Measurements from ENCODE around the gene HOXA1.

Gene HOXA1

DNA sequence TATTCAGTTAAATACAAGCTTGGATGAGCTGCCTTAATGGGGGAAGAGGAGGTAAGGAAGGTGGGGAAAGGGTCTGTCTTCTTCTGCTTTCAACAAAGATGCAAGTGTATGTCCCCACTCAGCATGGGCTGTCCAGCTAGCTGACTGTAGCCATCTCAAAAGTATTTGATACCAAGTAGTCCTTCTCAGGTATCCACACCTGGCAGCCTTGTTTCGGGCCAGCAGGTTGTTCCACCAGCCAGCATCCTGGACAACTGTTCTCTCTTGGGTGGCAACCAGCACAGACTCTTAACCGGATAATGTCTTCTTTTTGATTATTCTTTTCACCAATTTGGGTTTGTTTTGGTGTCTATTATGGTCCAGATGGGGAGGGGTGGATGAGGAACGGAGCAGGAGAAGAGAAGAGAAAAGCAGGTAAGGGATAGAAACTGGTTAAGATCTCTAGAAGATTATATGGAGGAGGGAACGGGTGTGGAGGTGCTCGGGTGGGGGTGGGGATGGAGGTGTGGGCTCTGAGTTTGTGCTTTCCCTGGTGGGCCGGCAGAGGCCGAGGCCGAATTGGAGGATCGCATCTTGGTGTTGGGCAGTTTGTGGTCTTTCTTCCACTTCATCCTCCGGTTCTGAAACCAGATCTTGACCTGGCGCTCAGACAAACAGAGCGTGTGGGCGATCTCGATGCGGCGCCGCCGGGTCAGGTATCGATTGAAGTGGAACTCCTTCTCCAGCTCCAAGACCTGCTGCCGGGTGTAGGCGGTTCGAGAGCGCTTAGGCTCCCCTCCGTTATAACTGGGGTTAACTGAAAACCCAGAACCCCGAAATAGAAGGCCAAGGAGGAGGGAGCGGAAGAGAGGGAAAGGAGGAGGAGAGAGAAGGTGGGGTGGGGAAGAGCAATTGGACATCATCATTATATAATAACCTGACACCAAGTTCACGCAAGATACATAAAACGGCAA, 33.3 kb upstream of the HOXA1 start:
- TF ChIP-seq FOXP2 (optimal IDR thresholded peaks at IDR 0.05; ENCODE audit: borderline replicate concordance, extremely low read depth, extremely low read length, insufficient read depth) (no peak), POLR2AphosphoS5 (IDR thresholded peaks at IDR 0.05; ENCODE audit: low read depth, low read length) (no peak), SIN3A (IDR thresholded peaks at IDR 0.05; ENCODE audit: borderline replicate concordance, insufficient read depth, low read length) (no peak), TAF1 (IDR thresholded peaks at IDR 0.05; ENCODE audit: borderline replicate concordance, insufficient read depth, low read length) (no peak)
- TF ChIP-seq, protein P1, sequence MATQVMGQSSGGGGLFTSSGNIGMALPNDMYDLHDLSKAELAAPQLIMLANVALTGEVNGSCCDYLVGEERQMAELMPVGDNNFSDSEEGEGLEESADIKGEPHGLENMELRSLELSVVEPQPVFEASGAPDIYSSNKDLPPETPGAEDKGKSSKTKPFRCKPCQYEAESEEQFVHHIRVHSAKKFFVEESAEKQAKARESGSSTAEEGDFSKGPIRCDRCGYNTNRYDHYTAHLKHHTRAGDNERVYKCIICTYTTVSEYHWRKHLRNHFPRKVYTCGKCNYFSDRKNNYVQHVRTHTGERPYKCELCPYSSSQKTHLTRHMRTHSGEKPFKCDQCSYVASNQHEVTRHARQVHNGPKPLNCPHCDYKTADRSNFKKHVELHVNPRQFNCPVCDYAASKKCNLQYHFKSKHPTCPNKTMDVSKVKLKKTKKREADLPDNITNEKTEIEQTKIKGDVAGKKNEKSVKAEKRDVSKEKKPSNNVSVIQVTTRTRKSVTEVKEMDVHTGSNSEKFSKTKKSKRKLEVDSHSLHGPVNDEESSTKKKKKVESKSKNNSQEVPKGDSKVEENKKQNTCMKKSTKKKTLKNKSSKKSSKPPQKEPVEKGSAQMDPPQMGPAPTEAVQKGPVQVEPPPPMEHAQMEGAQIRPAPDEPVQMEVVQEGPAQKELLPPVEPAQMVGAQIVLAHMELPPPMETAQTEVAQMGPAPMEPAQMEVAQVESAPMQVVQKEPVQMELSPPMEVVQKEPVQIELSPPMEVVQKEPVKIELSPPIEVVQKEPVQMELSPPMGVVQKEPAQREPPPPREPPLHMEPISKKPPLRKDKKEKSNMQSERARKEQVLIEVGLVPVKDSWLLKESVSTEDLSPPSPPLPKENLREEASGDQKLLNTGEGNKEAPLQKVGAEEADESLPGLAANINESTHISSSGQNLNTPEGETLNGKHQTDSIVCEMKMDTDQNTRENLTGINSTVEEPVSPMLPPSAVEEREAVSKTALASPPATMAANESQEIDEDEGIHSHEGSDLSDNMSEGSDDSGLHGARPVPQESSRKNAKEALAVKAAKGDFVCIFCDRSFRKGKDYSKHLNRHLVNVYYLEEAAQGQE (IDR thresholded peaks at IDR 0.05; ENCODE audit: insufficient read depth in 1 of 2, low read depth in 2 of 2, low read length in 2 of 2): no peak

DNA sequence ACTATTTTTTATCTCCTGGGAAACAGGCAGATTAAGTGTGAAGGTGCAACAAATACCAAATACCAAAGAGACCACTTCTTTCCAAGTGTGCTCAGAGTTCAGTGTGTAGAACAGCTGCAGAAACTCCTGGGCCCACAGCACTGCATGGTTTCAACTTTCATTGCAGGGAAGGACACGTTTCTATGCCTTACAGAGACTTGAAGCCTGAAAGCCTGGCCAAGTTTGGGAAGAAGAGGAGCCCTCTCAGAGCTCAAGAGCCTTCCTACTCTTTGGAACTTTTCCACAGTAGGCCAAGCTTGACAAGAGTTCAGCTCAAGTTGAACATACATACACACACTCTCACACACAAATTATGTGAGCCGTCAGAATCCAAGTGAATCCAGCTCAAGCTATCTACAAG, 32.2 kb upstream of the HOXA1 start:
- TF ChIP-seq FOXP2 (optimal IDR thresholded peaks at IDR 0.05; ENCODE audit: borderline replicate concordance, extremely low read depth, extremely low read length, insufficient read depth): no peak
- TF ChIP-seq SIN3A (IDR thresholded peaks at IDR 0.05; ENCODE audit: borderline replicate concordance, insufficient read depth, low read length): no peak
- no peak for TF ChIP-seq POLR2AphosphoS5 (IDR thresholded peaks at IDR 0.05; ENCODE audit: low read depth, low read length)
- TF ChIP-seq TAF1 (IDR thresholded peaks at IDR 0.05; ENCODE audit: borderline replicate concordance, insufficient read depth, low read length): no peak
- TF ChIP-seq, protein P1 (IDR thresholded peaks at IDR 0.05; ENCODE audit: insufficient read depth in 1 of 2, low read depth in 2 of 2, low read length in 2 of 2): no peak

DNA sequence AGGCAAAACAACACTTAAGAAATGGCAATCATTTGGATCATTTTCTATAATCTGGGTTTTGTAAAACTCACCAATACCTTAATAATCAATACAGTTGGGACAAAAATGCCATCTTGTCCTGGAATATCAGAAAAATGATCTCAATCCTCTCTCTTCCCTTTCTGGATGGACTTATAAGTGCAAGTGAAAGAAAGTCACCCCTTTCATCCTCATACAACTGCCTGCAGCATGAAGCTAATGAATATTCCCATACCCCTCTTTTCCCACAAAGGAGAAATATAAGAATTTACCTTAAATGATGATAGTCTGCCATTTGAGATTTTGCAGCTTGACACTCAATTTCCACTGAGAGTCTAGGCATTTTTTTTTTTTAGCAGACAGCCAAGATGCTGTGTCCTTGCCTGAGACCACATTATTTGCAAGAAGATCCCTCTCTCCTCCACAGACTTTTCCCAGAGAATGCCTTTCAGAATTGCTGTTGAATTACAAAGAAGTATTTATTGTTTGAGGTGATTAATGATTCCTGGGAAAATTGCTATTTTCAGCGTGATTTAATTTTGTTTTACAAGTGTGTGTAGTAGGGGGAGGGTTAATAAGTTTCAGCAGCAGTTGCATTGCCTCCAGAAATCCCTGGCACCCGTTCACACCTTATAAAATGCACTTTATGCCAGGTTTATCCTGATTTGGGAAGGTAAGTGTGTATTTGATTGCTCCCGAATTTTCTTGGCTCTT, 31.0 kb upstream of the HOXA1 start:
- no peak for TF ChIP-seq TAF1 (IDR thresholded peaks at IDR 0.05; ENCODE audit: borderline replicate concordance, insufficient read depth, low read length)
- TF ChIP-seq FOXP2 (optimal IDR thresholded peaks at IDR 0.05; ENCODE audit: borderline replicate concordance, extremely low read depth, extremely low read length, insufficient read depth): no peak
- TF ChIP-seq SIN3A (IDR thresholded peaks at IDR 0.05; ENCODE audit: borderline replicate concordance, insufficient read depth, low read length): no peak
- TF ChIP-seq POLR2AphosphoS5 (IDR thresholded peaks at IDR 0.05; ENCODE audit: low read depth, low read length): no peak
- TF ChIP-seq, protein P1 (IDR thresholded peaks at IDR 0.05; ENCODE audit: insufficient read depth in 1 of 2, low read depth in 2 of 2, low read length in 2 of 2): no peak

DNA sequence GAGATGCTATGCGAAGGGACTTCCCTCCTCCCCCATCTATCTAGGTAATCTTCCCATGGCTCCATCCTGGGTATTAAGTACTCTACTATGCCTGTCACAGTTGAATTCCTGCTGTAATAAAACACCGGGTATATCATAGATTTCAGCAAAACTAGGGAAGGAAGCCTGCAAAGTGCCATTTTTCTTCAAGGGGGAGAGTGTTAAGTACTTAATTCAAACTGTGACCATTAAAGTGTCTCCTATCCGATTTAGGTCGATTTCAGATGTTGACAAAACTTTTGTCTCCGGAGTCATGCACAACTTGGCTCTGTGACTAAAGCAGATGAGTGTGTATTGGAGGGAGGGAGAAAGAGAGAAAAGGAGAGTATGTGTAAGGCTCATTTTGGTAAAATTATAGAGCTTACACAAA, 30.2 kb upstream of the HOXA1 start:
- TF ChIP-seq SIN3A (IDR thresholded peaks at IDR 0.05; ENCODE audit: borderline replicate concordance, insufficient read depth, low read length) (no peak), FOXP2 (optimal IDR thresholded peaks at IDR 0.05; ENCODE audit: borderline replicate concordance, extremely low read depth, extremely low read length, insufficient read depth) (no peak), TAF1 (IDR thresholded peaks at IDR 0.05; ENCODE audit: borderline replicate concordance, insufficient read depth, low read length) (no peak), POLR2AphosphoS5 (IDR thresholded peaks at IDR 0.05; ENCODE audit: low read depth, low read length) (no peak)
- TF ChIP-seq, protein P1 (IDR thresholded peaks at IDR 0.05; ENCODE audit: insufficient read depth in 1 of 2, low read depth in 2 of 2, low read length in 2 of 2): no peak
